GM18505 (cell line): Measurements from ENCODE around the gene PTPRG.
A peak's percentile ranks its signal among the peaks of the same experiment; 100 is the strongest.
"Not testable (repeated sequence)": the region's sequence is repeated elsewhere in the genome, so short reads cannot be mapped to it uniquely, and the experiment has no call there.

Experiments used
- ATAC-seq: cut with Tn5 transposase; IDR thresholded peaks from one replicate; pipeline ENCODE4 v1.9.1; 2021; ENCODE audit not compliant: unreplicated experiment
- POLR2A ChIP-seq: IDR thresholded peaks from 4 replicates; pipeline ENCODE4 v1.6.1; 2011; ENCODE audit warnings: borderline replicate concordance; ENCODE audit not compliant: insufficient read depth, insufficient read length; ENCODE audit errors: extremely low read depth

The PTPRG gene

GRCh38 chr3:61547625-61548024, 13.7 kb upstream of the PTPRG start:
- ATAC-seq: no peak
- no peak for TF ChIP-seq POLR2A

- not testable (repeated sequence) for ATAC-seq
Observed at GRCh38 chr3:61552704-61553103, 8.7 kb upstream of the PTPRG start.

- no peak for TF ChIP-seq POLR2A
- no peak for ATAC-seq
Observed at GRCh38 chr3:61559136-61559731, 2.1 kb upstream of the PTPRG start.

GRCh38 chr3:61560517-61561373, 626 bp upstream of the PTPRG start:
- TF ChIP-seq POLR2A: no peak
- peak; percentile 46 for ATAC-seq

- no peak for ATAC-seq
Observed at GRCh38 chr3:61562042-61562720, 810 bp downstream of the PTPRG start.

GRCh38 chr3:61562721-61563312, 1.4 kb downstream of the PTPRG start:
- ATAC-seq: no peak
- TF ChIP-seq POLR2A: no peak

More at GRCh38 chr3:61562042-61562720, 810 bp downstream of the PTPRG start:
- no peak for TF ChIP-seq POLR2A

- ATAC-seq: no peak
- no peak for TF ChIP-seq POLR2A
Observed at GRCh38 chr3:61563313-61564271, 2.2 kb downstream of the PTPRG start.

GRCh38 chr3:61564395-61565059, 3.2 kb downstream of the PTPRG start:
- no peak for ATAC-seq
- TF ChIP-seq POLR2A: no peak

- TF ChIP-seq POLR2A: no peak
- ATAC-seq: no peak
Observed at GRCh38 chr3:61565569-61565968, 4.2 kb downstream of the PTPRG start.

- no peak for TF ChIP-seq POLR2A
- no peak for ATAC-seq
Observed at GRCh38 chr3:61568127-61568526, 6.8 kb downstream of the PTPRG start.

GRCh38 chr3:61569856-61570580, 8.6 kb downstream of the PTPRG start:
- ATAC-seq: no peak
- TF ChIP-seq POLR2A: no peak
